ENCODE results near the gene ZDHHC11.
"Not testable (repeated sequence)": the region's sequence is repeated elsewhere in the genome, so short reads cannot be mapped to it uniquely, and the experiment has no call there.

DNA sequence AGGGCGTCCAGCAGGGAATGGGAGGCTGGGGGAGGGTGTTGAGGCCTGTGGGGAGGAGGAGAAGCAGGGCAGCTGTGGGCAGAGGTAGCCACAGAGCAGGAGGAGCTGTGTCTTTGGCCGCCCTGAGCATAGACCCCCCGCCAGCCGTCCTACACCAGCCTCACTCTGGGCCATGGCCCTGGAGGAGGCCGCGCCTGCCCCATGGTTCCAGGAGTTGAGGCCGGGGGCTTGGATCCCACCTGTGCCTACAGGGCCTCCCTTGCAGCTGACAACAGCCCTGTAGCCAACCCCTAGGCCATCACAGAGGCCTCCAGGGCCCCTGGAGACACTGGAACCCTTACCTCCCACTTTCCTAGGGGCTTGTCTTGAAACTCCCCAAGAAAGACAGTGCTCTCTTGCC is 3.0 kb downstream of the ZDHHC11 start:
- TF ChIP-seq CTCF (optimal IDR thresholded peaks at IDR 0.05 in 1 of 3, IDR thresholded peaks at IDR 0.05 in 1 of 3, conservative IDR thresholded peaks at IDR 0.05 in 1 of 3; ENCODE audit: extremely low read depth in 1 of 3, insufficient read depth in 2 of 3, low read length in 3 of 3); EZH2 (IDR thresholded peaks at IDR 0.05; ENCODE audit: low read length): not testable (repeated sequence)

All from keratinocyte (primary cell).